T-helper 1 cell treated with Interleukin-12 subunit alpha and Interleukin-12 subunit beta and Interleukin-4 antibody, amounts not matched to agents 30 μg/mL and 1 μg/mL, for 36 hours (primary cell): ENCODE results near the gene RPTOR.
A peak's percentile ranks its signal among the peaks of the same experiment; 100 is the strongest.

ENCODE experiments used
- H3K27ac Mint-ChIP-seq: one replicate; pipeline ENCODE4 v1.8.0; 2021; ENCODE audit warnings: mild to moderate bottlenecking, mixed read lengths
- H3K27me3 Mint-ChIP-seq: one replicate; pipeline ENCODE4 v1.8.0; 2021; ENCODE audit warnings: low read depth, mixed read lengths
- H3K36me3 Mint-ChIP-seq: one replicate; pipeline ENCODE4 v1.8.0; 2021; ENCODE audit warnings: low read depth, mixed read lengths
- H3K4me1 Mint-ChIP-seq: one replicate; pipeline ENCODE4 v1.8.0; 2021; ENCODE audit warnings: low read depth, mixed read lengths
- H3K4me3 Mint-ChIP-seq: one replicate; pipeline ENCODE4 v1.8.0; 2021; ENCODE audit warnings: mild to moderate bottlenecking, moderate library complexity, mixed read lengths
- H3K9me3 Mint-ChIP-seq: one replicate; pipeline ENCODE4 v1.8.0; 2021; ENCODE audit warnings: mixed read lengths

Gene RPTOR

GRCh38 chr17:80603396-80603795 is 58.8 kb downstream of the RPTOR start:
- no peaks in the 10 kb centered on the region for H3K27me3 Mint-ChIP-seq
- peaks cover 51% of the 10 kb centered on the region for H3K4me1 Mint-ChIP-seq
- peak overlapping the region; percentile 72 for H3K27ac Mint-ChIP-seq
- peaks cover 14% of the 10 kb centered on the region for H3K36me3 Mint-ChIP-seq
- no peak overlapping the region for H3K4me3 Mint-ChIP-seq
- no peaks in the 10 kb centered on the region for H3K9me3 Mint-ChIP-seq

- Mint-ChIP-seq H3K9me3 (no peaks in the 10 kb centered on the region), H3K27me3 (no peaks in the 10 kb centered on the region), H3K36me3 (peaks cover 17% of the 10 kb centered on the region), H3K27ac (peak overlapping the region; percentile 62), H3K4me1 (peaks cover 51% of the 10 kb centered on the region), H3K4me3 (no peak overlapping the region)
Measured at GRCh38 chr17:80604009-80604669, 59.5 kb downstream of the RPTOR start.

- peaks cover 46% of the 10 kb centered on the region for H3K4me1 Mint-ChIP-seq
- no peaks in the 10 kb centered on the region for H3K9me3 Mint-ChIP-seq
- peaks cover 17% of the 10 kb centered on the region for H3K36me3 Mint-ChIP-seq
- H3K27me3 Mint-ChIP-seq: no peaks in the 10 kb centered on the region
- H3K27ac Mint-ChIP-seq: peak overlapping the region; percentile 62
- H3K4me3 Mint-ChIP-seq: no peak overlapping the region
Measured at GRCh38 chr17:80604670-80605010, 60.0 kb downstream of the RPTOR start.

DNA sequence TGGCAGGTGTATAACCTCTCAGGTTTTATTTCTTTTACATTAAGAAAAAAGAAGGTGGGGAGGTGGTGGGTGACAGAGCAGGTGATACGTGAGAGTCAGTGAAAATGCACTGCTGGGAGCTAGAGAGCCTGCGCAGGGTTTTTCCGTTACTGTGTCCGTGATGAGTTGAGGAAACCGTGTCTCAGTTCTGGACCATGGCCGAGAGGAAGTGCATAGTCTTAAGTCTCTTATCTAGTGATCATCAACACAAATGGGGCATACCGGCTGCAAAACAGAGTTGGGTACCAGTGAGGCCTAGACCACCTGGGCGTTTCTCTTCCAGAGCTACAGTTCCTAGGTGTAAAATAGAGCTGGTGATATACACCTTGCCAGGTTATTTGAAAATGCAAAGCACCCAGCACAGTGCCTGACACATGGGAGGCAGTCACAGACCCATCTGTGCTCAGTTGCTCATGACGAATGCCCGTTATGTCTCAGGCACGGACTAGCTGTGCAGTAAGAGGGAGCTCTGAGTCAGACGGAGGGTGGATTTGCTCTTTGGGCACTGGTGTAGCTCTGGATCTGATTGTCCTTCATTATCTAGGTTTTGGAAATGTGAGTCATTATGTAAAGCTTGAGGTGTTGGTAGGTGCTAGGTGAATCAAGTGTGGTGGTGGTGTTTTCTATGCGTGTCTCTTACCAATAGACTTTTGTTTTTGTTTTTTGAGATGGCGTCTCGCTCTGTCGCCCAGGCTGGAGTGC is 60.9 kb downstream of the RPTOR start:
- peaks cover 42% of the 10 kb centered on the region for H3K4me1 Mint-ChIP-seq
- no peak overlapping the region for H3K4me3 Mint-ChIP-seq
- H3K27me3 Mint-ChIP-seq: no peaks in the 10 kb centered on the region
- H3K9me3 Mint-ChIP-seq: no peaks in the 10 kb centered on the region
- peaks cover 14% of the 10 kb centered on the region for H3K36me3 Mint-ChIP-seq
- peak overlapping the region; percentile 73 for H3K27ac Mint-ChIP-seq

DNA sequence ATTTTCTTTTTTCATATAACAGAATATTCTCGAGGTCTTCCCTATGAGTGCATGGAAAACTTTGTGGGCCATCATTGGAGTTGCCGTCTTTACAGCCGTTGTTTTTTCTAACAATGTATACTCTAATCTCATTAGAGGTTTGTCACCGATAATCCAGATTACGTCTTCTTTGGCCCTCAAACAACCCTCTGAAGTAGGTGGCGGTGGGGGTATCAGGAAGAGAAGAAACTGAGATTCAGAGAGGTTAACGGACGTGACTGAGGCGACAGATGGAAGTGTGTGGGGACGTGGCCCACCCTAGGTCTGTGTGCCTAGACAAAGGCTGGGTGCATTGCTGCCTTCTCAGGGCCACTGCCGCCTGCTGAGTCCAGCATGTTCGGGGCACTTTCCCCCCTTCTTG is 63.7 kb downstream of the RPTOR start:
- peaks cover 6% of the 10 kb centered on the region for H3K36me3 Mint-ChIP-seq
- no peak overlapping the region for H3K4me3 Mint-ChIP-seq
- no peaks in the 10 kb centered on the region for H3K27me3 Mint-ChIP-seq
- H3K9me3 Mint-ChIP-seq: no peaks in the 10 kb centered on the region
- peaks cover 39% of the 10 kb centered on the region for H3K4me1 Mint-ChIP-seq
- no peak overlapping the region for H3K27ac Mint-ChIP-seq

DNA sequence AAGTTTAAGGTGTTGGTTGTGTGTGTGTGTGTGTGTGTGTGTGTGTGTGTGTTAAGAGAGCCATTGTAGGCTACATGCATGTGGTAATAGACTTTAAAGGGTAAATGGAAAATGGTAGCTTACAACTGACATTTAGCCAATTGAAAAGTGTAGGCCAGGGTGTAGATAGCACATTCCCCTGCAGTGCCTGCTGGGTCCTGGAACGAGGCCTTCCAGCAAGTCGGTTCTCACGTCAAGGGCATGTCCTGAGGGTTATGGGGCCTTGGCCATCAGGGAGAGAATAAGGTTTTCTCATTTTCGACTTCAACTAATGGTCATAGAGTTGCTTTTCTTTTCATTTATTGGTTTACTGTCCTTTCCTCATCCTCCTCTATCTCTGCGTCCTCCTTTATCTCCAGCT is 65.1 kb downstream of the RPTOR start:
- peaks cover 8% of the 10 kb centered on the region for H3K36me3 Mint-ChIP-seq
- no peak overlapping the region for H3K4me3 Mint-ChIP-seq
- no peaks in the 10 kb centered on the region for H3K27me3 Mint-ChIP-seq
- no peaks in the 10 kb centered on the region for H3K9me3 Mint-ChIP-seq
- H3K4me1 Mint-ChIP-seq: peaks cover 39% of the 10 kb centered on the region
- peak overlapping the region; percentile 13 for H3K27ac Mint-ChIP-seq

DNA sequence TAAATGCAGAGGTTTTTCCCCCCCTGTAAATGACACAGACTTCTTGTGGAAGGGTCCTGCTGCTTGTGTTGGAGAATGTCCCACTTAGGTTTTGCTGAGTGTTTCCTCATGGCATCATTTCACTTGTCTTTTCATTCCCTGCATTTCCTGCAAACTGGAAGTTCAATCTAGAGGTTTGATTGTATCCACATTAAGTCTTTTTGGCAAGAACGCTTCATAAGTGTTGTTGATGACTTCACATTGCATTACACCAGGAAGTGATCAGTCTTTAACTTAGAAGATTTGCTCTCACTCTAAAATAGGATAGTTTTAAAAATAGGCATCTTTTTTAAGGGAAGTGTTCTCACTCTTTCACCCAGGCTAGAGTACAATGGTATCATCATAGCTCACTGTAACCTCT is 67.2 kb downstream of the RPTOR start:
- Mint-ChIP-seq H3K4me1 (peaks cover 29% of the 10 kb centered on the region), H3K4me3 (no peak overlapping the region), H3K27ac (no peak overlapping the region)

GRCh38 chr17:80612997-80613731 is 68.5 kb downstream of the RPTOR start:
- Mint-ChIP-seq H3K4me1 (peaks cover 29% of the 10 kb centered on the region), H3K4me3 (no peak overlapping the region), H3K27ac (peak overlapping the region; percentile 46), H3K9me3 (no peaks in the 10 kb centered on the region), H3K27me3 (no peaks in the 10 kb centered on the region), H3K36me3 (peaks cover 13% of the 10 kb centered on the region)

More for the DNA sequence above, 67.2 kb downstream of the RPTOR start:
- H3K36me3 Mint-ChIP-seq: peaks cover 13% of the 10 kb centered on the region
- no peaks in the 10 kb centered on the region for H3K9me3 Mint-ChIP-seq
- no peaks in the 10 kb centered on the region for H3K27me3 Mint-ChIP-seq

DNA sequence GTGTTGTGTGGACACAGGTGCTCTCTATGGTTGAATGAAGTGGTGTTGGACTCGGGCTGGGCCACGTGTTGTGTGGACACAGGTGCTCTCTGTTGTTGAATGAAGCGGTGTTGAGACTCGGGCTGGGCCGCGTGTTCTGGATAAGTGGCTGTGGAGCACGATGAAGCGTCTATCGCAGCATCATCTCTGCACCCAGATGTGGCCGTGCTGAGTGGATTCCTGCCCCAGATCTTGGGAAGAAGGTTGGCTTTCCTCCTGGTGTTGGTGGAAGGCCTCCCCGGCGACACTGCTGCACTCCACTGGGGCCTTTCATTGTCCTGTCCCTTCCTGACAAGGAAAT is 69.1 kb downstream of the RPTOR start:
- no peaks in the 10 kb centered on the region for H3K9me3 Mint-ChIP-seq
- H3K4me3 Mint-ChIP-seq: no peak overlapping the region
- no peaks in the 10 kb centered on the region for H3K27me3 Mint-ChIP-seq
- peak overlapping the region; percentile 46 for H3K27ac Mint-ChIP-seq
- H3K36me3 Mint-ChIP-seq: peaks cover 12% of the 10 kb centered on the region
- peaks cover 30% of the 10 kb centered on the region for H3K4me1 Mint-ChIP-seq

- Mint-ChIP-seq H3K4me1 (peaks cover 30% of the 10 kb centered on the region), H3K36me3 (peaks cover 10% of the 10 kb centered on the region), H3K27me3 (no peaks in the 10 kb centered on the region), H3K27ac (peak overlapping the region; percentile 53), H3K4me3 (no peak overlapping the region), H3K9me3 (no peaks in the 10 kb centered on the region)
Measured at GRCh38 chr17:80614332-80615047, 69.9 kb downstream of the RPTOR start.

DNA sequence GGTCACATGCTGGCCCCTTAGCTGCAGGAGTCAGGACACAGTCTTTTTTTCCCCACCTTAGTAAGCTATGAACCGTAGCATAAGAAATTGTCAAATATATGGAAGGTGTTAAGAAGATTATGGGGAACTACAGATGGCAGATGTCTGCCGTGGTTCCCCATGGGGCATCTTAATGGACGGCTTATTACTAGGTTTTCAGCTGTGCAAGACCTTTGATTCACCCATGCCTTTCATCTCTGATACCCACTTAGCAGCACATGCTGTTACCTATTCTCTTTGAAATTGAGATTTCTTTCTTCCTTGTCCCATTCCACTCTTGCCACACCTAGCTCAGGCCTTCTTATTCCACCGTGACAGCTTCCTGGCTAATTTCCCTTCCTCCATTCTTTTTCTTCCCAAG is 70.7 kb downstream of the RPTOR start:
- H3K27ac Mint-ChIP-seq: no peak overlapping the region
- peaks cover 25% of the 10 kb centered on the region for H3K4me1 Mint-ChIP-seq
- H3K9me3 Mint-ChIP-seq: no peaks in the 10 kb centered on the region
- H3K27me3 Mint-ChIP-seq: no peaks in the 10 kb centered on the region
- H3K4me3 Mint-ChIP-seq: no peak overlapping the region
- peaks cover 7% of the 10 kb centered on the region for H3K36me3 Mint-ChIP-seq

DNA sequence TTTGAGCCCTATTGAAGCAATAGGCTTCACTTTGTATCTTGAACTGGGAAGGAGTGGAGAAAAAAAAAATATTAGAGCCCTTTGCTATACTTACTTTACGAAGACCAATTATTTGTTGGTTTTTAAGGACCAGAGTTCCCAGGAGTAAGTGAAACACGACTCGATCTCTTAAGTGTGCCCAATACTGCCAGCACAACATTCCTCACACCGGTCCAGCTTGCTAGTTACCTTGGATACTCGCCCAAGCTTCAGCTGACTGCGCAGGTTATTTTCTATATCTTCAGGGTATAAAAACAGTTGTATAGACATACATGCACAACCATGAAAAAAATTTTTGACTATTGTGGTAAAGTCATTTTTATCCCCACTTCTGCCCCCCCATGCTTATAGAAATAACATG is 72.1 kb downstream of the RPTOR start:
- no peak overlapping the region for H3K4me3 Mint-ChIP-seq
- peaks cover 7% of the 10 kb centered on the region for H3K36me3 Mint-ChIP-seq
- no peaks in the 10 kb centered on the region for H3K27me3 Mint-ChIP-seq
- no peak overlapping the region for H3K27ac Mint-ChIP-seq
- H3K9me3 Mint-ChIP-seq: no peaks in the 10 kb centered on the region
- peaks cover 33% of the 10 kb centered on the region for H3K4me1 Mint-ChIP-seq

DNA sequence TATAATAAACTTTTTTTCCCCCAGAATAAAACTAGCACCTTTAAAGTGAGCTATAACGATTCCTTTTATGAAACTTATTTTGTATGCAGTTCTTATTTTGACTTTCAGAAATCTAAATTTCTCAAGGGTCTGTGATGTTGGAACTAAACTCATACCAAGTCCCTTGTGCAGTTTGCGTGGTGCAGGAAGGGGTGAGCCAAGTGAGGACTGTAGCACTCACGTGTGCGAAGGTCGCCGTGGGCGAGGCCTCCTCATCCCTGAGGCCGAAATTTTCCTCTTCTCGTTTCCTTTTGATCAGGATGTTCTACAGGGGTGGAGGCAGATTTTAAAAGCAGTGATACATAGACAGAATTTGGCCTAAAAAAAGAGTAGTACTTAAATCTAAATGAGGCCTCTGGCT is 73.7 kb downstream of the RPTOR start:
- no peaks in the 10 kb centered on the region for H3K9me3 Mint-ChIP-seq
- H3K27me3 Mint-ChIP-seq: no peaks in the 10 kb centered on the region
- peaks cover 41% of the 10 kb centered on the region for H3K4me1 Mint-ChIP-seq
- H3K4me3 Mint-ChIP-seq: no peak overlapping the region
- H3K27ac Mint-ChIP-seq: peak overlapping the region; percentile 23
- peaks cover 7% of the 10 kb centered on the region for H3K36me3 Mint-ChIP-seq

GRCh38 chr17:80619535-80620235 is 75.0 kb downstream of the RPTOR start:
- Mint-ChIP-seq H3K9me3 (no peaks in the 10 kb centered on the region), H3K4me1 (peaks cover 33% of the 10 kb centered on the region), H3K27me3 (no peaks in the 10 kb centered on the region), H3K27ac (no peak overlapping the region), H3K4me3 (no peak overlapping the region), H3K36me3 (peaks cover 5% of the 10 kb centered on the region)
